GM13976 (cell line): ENCODE results near the gene ASB18.

Experiments used
- DNase-seq: peaks from one replicate; pipeline ENCODE4 v3.0.0; 2012; ENCODE audit warnings: low spot score
- in situ Hi-C: fragments of 300-500 bp; cut with MboI; formaldehyde crosslinking; loops from one replicate; pipeline ENCODE4 v1.12.0; 2022; ENCODE audit warnings: low sequenced_read_pairs, mixed read lengths, inconsistent platforms; ENCODE audit not compliant: unreplicated experiment
- TF ChIP-seq, protein P1 (sequence below): IDR thresholded peaks from 2 replicates; pipeline ENCODE4 v1.5.1; 2012; ENCODE audit warnings: borderline replicate concordance, mild to moderate bottlenecking; ENCODE audit not compliant: insufficient read depth; ENCODE audit errors: extremely low read depth, missing control alignments, control extremely low read depth

ASB18 gene

DNA sequence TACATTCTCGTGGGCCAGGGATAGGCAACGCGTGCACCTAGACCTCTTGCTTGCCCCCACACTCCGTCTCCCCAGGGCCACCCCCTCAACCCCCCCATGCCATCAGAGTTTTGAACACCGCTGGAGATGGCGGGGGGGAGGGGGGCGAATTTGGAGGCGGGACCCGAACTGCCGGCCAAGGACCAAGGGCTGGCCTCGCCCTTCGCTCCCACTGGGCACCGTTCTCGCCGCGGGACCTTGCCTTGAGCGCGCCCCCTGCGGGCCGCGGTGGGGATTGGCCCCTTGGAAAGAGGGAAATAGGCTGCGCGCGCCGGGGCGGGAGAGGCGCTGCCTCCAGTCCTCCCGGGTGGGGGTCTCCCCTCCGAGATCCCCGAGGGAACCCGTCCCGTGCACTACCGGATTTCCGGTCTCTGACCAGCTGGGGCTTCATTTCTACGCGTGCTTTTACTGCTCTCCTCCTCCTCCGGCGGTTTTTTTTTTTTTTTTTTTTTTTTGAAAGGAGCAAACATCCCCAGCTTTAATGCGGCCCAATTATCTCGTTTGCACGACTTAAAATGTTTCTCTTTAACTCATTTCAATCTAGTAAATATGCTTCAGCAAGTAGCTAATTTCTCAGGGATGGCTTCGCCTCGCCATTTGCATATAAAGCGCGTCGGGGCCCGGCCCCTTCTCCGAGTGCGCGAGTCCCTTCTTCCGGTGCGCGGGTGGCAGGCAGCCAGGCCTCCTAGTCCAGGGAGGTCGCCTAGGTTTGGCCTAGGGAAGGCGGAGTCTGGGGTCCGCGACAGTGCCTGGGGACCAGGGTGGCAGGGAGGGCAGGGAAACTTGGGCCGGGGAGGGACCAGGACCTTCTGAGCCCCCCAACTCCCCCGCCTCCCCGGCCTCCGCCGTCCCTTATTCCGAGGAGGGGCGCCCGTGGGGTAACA, 86.0 kb downstream of the ASB18 start:
- TF ChIP-seq, protein P1, sequence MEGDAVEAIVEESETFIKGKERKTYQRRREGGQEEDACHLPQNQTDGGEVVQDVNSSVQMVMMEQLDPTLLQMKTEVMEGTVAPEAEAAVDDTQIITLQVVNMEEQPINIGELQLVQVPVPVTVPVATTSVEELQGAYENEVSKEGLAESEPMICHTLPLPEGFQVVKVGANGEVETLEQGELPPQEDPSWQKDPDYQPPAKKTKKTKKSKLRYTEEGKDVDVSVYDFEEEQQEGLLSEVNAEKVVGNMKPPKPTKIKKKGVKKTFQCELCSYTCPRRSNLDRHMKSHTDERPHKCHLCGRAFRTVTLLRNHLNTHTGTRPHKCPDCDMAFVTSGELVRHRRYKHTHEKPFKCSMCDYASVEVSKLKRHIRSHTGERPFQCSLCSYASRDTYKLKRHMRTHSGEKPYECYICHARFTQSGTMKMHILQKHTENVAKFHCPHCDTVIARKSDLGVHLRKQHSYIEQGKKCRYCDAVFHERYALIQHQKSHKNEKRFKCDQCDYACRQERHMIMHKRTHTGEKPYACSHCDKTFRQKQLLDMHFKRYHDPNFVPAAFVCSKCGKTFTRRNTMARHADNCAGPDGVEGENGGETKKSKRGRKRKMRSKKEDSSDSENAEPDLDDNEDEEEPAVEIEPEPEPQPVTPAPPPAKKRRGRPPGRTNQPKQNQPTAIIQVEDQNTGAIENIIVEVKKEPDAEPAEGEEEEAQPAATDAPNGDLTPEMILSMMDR: peak; percentile 58
- peak; percentile 79 for DNase-seq
- in situ Hi-C loops: loop anchor here (10.0 kb wide), 1 partner anchor 393 kb away; no protein-coding TSS in a partner anchor

DNA sequence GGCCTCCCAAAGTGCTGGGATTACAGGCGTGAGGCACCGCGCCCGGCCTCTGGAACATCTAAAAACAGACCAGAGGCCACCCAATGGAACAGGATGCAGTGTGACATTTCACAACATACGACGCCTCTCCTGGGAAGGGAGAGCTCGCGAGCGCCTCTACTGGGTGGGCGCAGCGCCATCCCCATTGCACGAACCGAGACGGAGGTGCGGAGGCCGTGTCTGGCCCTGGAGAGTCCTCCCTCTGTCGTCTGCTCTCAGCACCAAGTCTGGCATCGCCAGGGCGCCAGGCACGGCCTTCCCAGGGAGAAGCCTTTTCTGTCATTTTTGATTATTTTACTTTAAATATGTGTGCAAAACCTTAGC, 86.6 kb downstream of the ASB18 start:
- peak; percentile 58 for DNase-seq
- TF ChIP-seq, protein P1: no peak
- in situ Hi-C loops: loop anchor here (10.0 kb wide), 1 partner anchor 393 kb away; no protein-coding TSS in a partner anchor

DNA sequence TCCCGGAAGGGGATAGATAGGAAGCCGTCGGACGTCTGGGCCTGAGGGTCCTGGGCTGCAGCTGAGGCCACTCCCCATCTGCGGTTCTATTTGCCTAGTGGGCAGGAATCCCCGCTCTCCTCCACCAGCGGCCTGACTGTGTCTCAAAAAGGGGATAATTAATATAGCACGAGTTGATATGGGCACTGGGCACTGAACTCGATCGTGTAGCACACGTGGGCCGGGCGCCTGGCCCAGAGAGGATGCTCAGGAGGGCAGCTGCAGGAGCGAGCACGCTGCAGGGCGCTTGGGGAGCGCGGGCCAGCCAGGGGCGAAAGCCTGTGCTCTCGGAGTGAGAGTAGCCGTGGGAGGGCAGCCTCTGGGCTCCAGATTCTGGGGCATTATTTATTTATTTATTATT, 87.3 kb downstream of the ASB18 start:
- TF ChIP-seq, protein P1: no peak
- in situ Hi-C loops: loop anchor here (10.0 kb wide), 1 partner anchor 392 kb away; no protein-coding TSS in a partner anchor
- no peak for DNase-seq

DNA sequence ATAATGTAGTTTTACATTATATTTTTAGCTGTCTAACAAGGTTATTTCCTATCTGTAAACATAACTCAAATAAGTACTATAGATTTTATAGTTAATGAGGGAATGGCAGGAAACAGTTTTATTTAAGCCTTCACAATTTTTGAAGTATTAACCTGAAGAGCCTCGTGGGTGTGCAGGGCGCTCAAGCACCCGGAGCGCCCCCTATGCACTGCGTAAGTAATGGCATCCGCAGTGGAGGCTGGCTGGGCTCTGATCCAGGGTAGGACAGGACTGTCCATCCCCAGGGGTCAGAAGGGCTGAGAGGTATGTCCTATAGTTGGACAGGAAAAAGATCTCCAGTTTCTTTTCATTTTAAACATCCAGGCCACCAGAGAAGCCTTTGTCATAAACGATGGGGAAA, 87.8 kb downstream of the ASB18 start:
- in situ Hi-C loops: loop anchor here (10.0 kb wide), 1 partner anchor 392 kb away; no protein-coding TSS in a partner anchor
- TF ChIP-seq, protein P1: peak; percentile 35
- DNase-seq: peak; percentile 65

DNA sequence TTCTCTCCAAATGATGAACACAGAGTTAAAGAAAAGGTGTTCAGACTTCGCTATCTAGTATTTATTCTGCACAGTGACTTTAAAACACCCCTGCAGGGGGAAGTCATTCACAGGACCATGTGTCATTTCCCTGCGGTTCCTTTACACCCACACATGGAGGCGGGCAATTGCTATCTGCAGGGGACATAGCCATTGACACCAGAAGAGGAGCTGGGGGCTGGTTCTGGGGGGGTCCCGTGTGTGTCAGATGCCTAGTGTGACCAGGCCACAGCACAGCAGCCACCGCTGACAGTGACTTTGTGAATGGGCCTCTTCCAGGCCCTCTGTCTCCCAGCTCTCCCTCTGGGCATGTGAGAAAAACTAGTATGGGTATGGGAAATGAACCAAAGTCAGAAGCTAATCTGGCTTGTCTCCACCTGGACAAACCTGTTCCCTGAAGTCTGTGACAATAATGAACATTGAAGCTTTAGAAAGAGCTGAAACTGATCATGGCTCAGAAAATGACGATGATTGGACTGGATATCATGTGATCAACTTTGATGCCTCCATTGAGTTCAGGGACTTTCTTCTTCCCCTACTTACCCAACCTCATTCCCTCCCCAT, 88.6 kb downstream of the ASB18 start:
- in situ Hi-C loops: loop anchor here (10.0 kb wide), 1 partner anchor 391 kb away; no protein-coding TSS in a partner anchor
- TF ChIP-seq, protein P1: no peak
- no peak for DNase-seq

DNA sequence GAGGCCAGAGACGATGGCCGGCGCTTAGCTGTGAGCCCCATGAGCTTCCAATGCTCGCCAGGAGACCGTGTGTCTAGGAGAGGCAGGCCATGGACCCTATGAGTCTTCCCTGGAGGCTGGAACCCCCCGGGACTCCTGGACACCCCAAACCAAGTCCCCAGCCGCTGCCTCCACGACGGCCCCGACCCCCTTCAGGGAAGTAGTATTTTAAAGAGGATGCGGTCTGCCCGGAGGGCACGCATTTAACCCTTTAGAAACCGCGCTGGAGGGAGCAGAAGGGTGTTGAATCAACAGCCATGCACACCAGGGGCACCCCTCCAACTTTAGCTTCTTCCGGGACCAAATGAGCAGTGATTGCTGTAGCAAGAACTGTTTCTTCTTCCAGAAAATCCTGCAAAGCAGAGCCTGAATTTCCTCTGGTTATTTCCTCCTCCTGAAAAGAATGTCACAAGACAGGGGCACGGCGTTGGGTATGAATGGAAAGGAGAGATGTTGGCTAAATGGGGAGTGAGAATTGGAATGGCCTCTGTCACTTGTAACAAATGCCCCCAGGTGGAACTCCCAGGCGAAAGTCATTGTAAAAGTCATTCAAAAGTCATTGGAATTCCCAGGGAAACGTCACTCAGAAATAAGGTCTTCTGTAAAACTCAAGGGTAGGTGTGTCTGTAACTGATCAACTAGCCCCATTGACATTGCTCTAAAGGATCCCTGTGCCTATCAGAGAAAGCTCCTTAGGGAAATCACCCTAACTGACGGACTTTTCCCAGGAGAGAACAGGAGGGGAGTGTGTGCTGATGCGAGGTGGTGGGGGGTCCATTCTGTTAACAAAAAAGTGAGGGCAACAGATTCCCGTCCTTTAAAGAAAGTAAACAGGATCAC, 90.2 kb downstream of the ASB18 start:
- TF ChIP-seq, protein P1: no peak
- in situ Hi-C loops: loop anchor here (10.0 kb wide), 1 partner anchor 389 kb away; no protein-coding TSS in a partner anchor
- DNase-seq: no peak
